K562 treated with DMSO at 1 percent for 24 hours (cell line): ENCODE measurements around the gene SRGAP1. TPM values are rescaled to one million over a fixed set of nuclear protein-coding genes. Genes with fewer than 3 reads are reported as not detected.

Experiments used
- total RNA-seq: library from RNA; unstranded; fragments of 300-600 nt; gene quantifications from 2 replicates; pipeline ENCODE4 v1.2.3, GENCODE V29; 2022; ENCODE audit warnings: low read depth; ENCODE audit not compliant: insufficient read depth

SRGAP1 gene
- total RNA-seq: 0.02 TPM in 1 of 2 replicates, not detected in the other

DNA sequence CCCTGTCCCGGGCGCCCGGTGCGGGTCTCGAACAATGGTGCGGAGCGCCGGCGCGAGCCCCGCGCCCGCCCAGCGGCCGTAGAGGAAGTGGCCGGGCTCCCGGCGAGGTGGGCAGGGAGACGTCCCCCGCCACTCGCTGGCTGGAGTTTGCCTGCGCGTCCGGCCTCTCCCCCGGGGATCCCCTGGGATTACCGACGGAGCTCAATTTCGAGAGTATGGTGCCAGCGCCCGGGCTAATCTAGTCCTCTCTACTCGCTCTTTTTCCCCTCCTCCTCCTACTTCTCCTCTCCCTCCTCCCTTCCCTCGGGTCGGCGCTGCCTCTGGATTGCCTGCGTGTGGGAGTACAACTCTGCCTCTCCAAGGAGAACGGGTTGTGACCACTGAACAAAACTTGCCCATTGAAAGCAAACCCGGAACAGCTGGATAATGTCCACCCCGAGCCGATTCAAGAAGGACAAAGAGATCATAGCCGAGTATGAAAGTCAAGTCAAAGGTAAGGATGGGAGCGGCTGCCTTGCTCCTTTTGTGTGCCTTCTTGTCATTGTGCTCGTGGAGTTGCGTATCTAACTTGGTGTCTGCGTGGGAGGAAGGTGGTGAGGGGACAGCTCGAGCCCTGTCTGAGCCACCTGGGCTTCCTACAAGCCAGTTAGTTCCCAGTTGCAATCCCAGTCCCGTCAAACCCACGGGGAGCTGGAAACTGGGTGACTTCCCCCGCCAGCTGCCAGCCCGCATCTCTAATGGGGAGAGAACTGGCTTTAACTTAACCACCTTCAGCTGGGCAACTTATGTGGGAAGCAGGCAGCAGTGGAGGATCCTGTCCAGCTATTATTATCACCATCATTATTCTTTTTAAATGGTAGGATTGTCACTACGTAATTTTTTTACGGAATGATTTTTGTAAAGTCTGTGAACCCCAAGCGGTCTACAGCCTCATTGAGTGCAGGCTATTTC lies at the start of gene SRGAP1:
TSS of gene SRGAP1 (plus strand) at position 310 of the 951 bp plus-strand sequence. CDS start at position 427, 117 bp downstream.

Other genes starting within 250 kb of the SRGAP1 start
- gene DPY19L2, start 176.2 kb upstream of the SRGAP1 start, total RNA-seq: 0.50 TPM in 1 of 2 replicates, not detected in the other
- gene RXYLT1, start 64.8 kb upstream of the SRGAP1 start, total RNA-seq: 14.5 and 15.6 TPM in 2 replicates